Right lobe of liver (tissue), 4 donors: ENCODE measurements around the gene TECPR1.

ENCODE experiments used
- POLR2A ChIP-seq: fragments of 450-650 bp; IDR thresholded peaks from one replicate; pipeline ENCODE4 v1.6.1; 2017; ENCODE audit warnings: antibody characterized with exemption, mild to moderate bottlenecking
- TF ChIP-seq, protein P1 (sequence below), 4 donors: fragments of 200-600 bp in 3 of 4; fragments of 450-650 bp in 1 of 4; IDR thresholded peaks; one replicate each; pipeline versions ENCODE4 v1.5.1 to v1.8.0; 2016 to 2022; ENCODE audit warnings: antibody characterized with exemption in 4 of 4, mild to moderate bottlenecking in 2 of 4
- donor health status: DM: no; HTN: no; CAD: no.
- donor health status: DM: no; HTN: no; CAD: no.
- donor health status: DM: no; HTN: yes; CAD: no.

- TF ChIP-seq, protein P1, sequence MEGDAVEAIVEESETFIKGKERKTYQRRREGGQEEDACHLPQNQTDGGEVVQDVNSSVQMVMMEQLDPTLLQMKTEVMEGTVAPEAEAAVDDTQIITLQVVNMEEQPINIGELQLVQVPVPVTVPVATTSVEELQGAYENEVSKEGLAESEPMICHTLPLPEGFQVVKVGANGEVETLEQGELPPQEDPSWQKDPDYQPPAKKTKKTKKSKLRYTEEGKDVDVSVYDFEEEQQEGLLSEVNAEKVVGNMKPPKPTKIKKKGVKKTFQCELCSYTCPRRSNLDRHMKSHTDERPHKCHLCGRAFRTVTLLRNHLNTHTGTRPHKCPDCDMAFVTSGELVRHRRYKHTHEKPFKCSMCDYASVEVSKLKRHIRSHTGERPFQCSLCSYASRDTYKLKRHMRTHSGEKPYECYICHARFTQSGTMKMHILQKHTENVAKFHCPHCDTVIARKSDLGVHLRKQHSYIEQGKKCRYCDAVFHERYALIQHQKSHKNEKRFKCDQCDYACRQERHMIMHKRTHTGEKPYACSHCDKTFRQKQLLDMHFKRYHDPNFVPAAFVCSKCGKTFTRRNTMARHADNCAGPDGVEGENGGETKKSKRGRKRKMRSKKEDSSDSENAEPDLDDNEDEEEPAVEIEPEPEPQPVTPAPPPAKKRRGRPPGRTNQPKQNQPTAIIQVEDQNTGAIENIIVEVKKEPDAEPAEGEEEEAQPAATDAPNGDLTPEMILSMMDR (IDR thresholded peaks at IDR 0.05), result no peak
- no peak for TF ChIP-seq POLR2A
Observed at GRCh38 chr7:98232263-98232585, 19.8 kb downstream of the TECPR1 start.
